22Rv1 (cell line): Measurements from ENCODE around the gene TPRX2.

Experiments used
- ZFX ChIP-seq: fragments of 450-650 bp; IDR thresholded peaks from 2 replicates; pipeline ENCODE4 v1.6.1; 2017; ENCODE audit warnings: antibody characterized with exemption, borderline replicate concordance
- TF ChIP-seq, protein P1 (sequence below): fragments of 450-650 bp; IDR thresholded peaks from 2 replicates; pipeline ENCODE4 v1.5.1; 2017; ENCODE audit warnings: mild to moderate bottlenecking

DNA sequence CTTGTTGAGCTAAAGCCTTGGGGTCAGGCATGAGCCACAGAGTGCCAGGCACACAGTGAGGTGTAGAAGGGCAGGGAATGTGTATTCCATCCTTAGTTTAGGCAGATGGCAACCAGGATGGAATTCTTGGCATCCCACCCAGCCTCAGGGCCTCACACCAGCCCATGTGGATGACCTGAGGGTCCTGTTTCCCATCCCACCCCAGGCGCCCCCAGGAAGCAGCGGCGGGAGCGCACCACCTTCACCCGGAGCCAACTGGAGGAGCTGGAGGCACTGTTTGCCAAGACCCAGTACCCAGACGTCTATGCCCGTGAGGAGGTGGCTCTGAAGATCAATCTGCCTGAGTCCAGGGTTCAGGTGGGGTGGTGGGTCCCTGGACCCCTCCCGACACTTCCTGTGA lies 23.0 kb upstream of the TPRX2 start:
- TF ChIP-seq, protein P1, sequence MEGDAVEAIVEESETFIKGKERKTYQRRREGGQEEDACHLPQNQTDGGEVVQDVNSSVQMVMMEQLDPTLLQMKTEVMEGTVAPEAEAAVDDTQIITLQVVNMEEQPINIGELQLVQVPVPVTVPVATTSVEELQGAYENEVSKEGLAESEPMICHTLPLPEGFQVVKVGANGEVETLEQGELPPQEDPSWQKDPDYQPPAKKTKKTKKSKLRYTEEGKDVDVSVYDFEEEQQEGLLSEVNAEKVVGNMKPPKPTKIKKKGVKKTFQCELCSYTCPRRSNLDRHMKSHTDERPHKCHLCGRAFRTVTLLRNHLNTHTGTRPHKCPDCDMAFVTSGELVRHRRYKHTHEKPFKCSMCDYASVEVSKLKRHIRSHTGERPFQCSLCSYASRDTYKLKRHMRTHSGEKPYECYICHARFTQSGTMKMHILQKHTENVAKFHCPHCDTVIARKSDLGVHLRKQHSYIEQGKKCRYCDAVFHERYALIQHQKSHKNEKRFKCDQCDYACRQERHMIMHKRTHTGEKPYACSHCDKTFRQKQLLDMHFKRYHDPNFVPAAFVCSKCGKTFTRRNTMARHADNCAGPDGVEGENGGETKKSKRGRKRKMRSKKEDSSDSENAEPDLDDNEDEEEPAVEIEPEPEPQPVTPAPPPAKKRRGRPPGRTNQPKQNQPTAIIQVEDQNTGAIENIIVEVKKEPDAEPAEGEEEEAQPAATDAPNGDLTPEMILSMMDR: no peak
- no peak for TF ChIP-seq ZFX
